Heart left ventricle (tissue), 16 donors: Measurements from ENCODE around the gene VTI1A. TPM values are rescaled to one million over a fixed set of nuclear protein-coding genes. Genes with fewer than 3 reads are reported as not detected.

ENCODE experiments used
- ATAC-seq, 4 donors: fragments of 200-7000 bp; cut with Tn5 transposase; one replicate each; pipeline ENCODE4 v1.9.1; 2020 to 2022; ENCODE audit warnings: moderate library complexity in 4 of 4, mild to moderate bottlenecking in 3 of 4, moderate number of reproducible peaks in 1 of 4
- DNase-seq, 5 donors: peaks; one replicate each; pipeline ENCODE4 v3.0.0-alpha.2; 2020
- H3K27ac ChIP-seq, 12 donors: fragments of 200-600 bp; sonication (generic) in 4 of 12; one replicate each; pipeline versions ENCODE4 v1.5.0 to v1.8.0; 2016 to 2022; ENCODE audit warnings: mild to moderate bottlenecking in 2 of 12
- H3K27me3 ChIP-seq, 9 donors: fragments of 200-600 bp; sonication (generic) in 2 of 9; one replicate each; pipeline versions ENCODE4 v1.5.1 to v1.8.0; 2016 to 2022; ENCODE audit warnings: mild to moderate bottlenecking in 3 of 9
- H3K36me3 ChIP-seq, 9 donors: fragments of 200-600 bp; sonication (generic) in 2 of 9; one replicate each; pipeline versions ENCODE4 v1.5.0 to v1.8.0; 2018 to 2022; ENCODE audit warnings: mild to moderate bottlenecking in 2 of 9
- H3K4me1 ChIP-seq, 12 donors: fragments of 200-600 bp; sonication (generic) in 4 of 12; one replicate each; pipeline versions ENCODE4 v1.5.0 to v1.8.0; 2016 to 2022; ENCODE audit warnings: mild to moderate bottlenecking in 3 of 12
- H3K4me3 ChIP-seq, 12 donors: fragments of 200-600 bp; sonication (generic) in 4 of 12; one replicate each; pipeline versions ENCODE4 v1.5.0 to v1.8.0; 2017 to 2022; ENCODE audit warnings: mild to moderate bottlenecking in 9 of 12, moderate library complexity in 4 of 12
- H3K9me3 ChIP-seq, 12 donors: fragments of 200-600 bp; sonication (generic) in 4 of 12; one replicate each; pipeline versions ENCODE4 v1.5.0 to v1.8.0; 2016 to 2022; ENCODE audit warnings: mild to moderate bottlenecking in 1 of 12
- POLR2A ChIP-seq, 2 donors: fragments of 450-650 bp; IDR thresholded peaks; one replicate each; pipeline ENCODE4 v1.6.1; 2017; ENCODE audit warnings: antibody characterized with exemption in 2 of 2, mild to moderate bottlenecking in 2 of 2, moderate library complexity in 2 of 2
- WGBS, 4 donors: extraction: QIAGEN DNeasy Blood & Tissue Kit in 2 of 4; methylation state at CpG; one replicate each; pipeline versions ENCODE4 v1.1.5 to v1.1.7; 2013 to 2018; 5-methylcytosine and 5-hydroxymethylcytosine counted together
- intact Hi-C, 10 donors: fragments of 100-400 bp; cut with DNase I; formaldehyde crosslinking; loops; one replicate each; pipeline versions ENCODE4 v1.11.1 to v1.14.2; 2022
- polyA plus RNA-seq, 2 donors: library from polyadenylated mRNA; stranded (reverse); fragments of 200-250 nt; gene quantifications; one replicate each; pipeline ENCODE4 v1.2.3, GENCODE V29; 2013
- total RNA-seq, 9 donors: library from RNA; depleted of rRNA in 2 of 9; stranded (reverse); fragments of >200 nt in 2 of 9; fragmentation: NEBNext Ultra II Directional in 3 of 9; extraction: Animal tissue kit (Norgen Biotek cat#: 25700) in 3 of 9; gene quantifications; one replicate each; pipeline versions ENCODE4 v1.1.0 to v1.2.4, GENCODE V29; 2016 to 2023
- TF ChIP-seq, protein P1 (sequence below), 12 donors: fragments of 200-600 bp; sonication (generic) in 4 of 12; IDR thresholded peaks; one replicate each; pipeline versions ENCODE4 v1.5.0 to v1.8.0; 2018 to 2022; ENCODE audit warnings: antibody characterized with exemption in 12 of 12, mild to moderate bottlenecking in 5 of 12
- donor health status: ischemic (EF 13 %, LVEDD 7.1; RV severe dilation, severe dysfunction).
- donor health status: healthy with polysubstance abuse.
- donor health status: DM: no; HTN: yes; CAD: no.
- donor health status: DM: no; HTN: no; CAD: no.
- donor health status: ischemic (EF 25% LVEDD 6.9; RV normal size, moderate dysfunction).
- donor health status: ischemic (EF 25% LVEDD 5.7; RV mildly dilated, moderate dysfunction).
- donor health status: healthy.
- donor health status: DM: yes; HTN: yes; CAD: no.
- donor health status: ischemic (EF 35%, LVEDD 5.7; RV mildly dilated, moderate dysfunction).
- donor health status: nonischemic (EF 11% LVEDD 7.7; RV severe dilation, severe dysfunction).
- donor health status: DM: yes; HTN: yes; CAD: no.
- donor health status: PGD.
- donor health status: ischemic (EF 29% LVEDD 5.4; RV normal size, mild dysfunction).
- donor health status: nonischemic (EF 23%, LVEDD 6.1; RV moderate dilation, normal function).

Gene VTI1A
- total and polyA plus RNA-seq, 11 donors = 6.0 to 33.1 (median 23.2) TPM

DNA sequence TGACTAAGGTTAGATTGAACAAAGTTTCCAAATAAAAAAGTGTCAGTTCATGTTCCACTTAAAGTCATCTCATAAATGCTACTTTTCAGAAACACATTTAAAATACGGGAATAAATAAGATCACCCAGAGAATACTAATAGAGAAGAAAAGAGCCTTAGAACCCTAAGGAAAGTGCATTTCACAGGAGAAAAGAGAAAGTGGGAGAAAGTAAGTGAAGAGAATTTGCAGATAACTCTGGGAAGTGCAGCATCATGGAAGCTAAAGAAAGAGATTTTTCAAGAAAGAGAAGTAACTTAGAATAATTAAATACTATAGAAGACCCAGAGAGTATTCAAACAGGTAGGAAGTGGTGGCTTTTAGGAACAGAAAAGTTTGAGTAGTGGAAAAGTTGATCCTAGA is 132.6 kb downstream of the VTI1A start:
- peaks cover 0 to 3% (median 0%) of the 10 kb centered on the region in 9 donors for H3K36me3 ChIP-seq
- no peaks in the 10 kb centered on the region for H3K4me1 ChIP-seq
- H3K4me3 ChIP-seq = no peak overlapping the region
- no peak for TF ChIP-seq POLR2A (IDR thresholded peaks at IDR 0.05)
- TF ChIP-seq, protein P1, sequence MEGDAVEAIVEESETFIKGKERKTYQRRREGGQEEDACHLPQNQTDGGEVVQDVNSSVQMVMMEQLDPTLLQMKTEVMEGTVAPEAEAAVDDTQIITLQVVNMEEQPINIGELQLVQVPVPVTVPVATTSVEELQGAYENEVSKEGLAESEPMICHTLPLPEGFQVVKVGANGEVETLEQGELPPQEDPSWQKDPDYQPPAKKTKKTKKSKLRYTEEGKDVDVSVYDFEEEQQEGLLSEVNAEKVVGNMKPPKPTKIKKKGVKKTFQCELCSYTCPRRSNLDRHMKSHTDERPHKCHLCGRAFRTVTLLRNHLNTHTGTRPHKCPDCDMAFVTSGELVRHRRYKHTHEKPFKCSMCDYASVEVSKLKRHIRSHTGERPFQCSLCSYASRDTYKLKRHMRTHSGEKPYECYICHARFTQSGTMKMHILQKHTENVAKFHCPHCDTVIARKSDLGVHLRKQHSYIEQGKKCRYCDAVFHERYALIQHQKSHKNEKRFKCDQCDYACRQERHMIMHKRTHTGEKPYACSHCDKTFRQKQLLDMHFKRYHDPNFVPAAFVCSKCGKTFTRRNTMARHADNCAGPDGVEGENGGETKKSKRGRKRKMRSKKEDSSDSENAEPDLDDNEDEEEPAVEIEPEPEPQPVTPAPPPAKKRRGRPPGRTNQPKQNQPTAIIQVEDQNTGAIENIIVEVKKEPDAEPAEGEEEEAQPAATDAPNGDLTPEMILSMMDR (IDR thresholded peaks at IDR 0.05) = no peak
- ATAC-seq (no peak), DNase-seq (no peak)
- no peaks in the 10 kb centered on the region for H3K9me3 ChIP-seq
- 89 to 100% (median 98%) methylated on average over 1 of the region's 1 CpG for WGBS, 4 donors
- intact Hi-C loops = no loop called here
- H3K27ac ChIP-seq = no peak overlapping the region
- H3K27me3 ChIP-seq = no peaks in the 10 kb centered on the region

DNA sequence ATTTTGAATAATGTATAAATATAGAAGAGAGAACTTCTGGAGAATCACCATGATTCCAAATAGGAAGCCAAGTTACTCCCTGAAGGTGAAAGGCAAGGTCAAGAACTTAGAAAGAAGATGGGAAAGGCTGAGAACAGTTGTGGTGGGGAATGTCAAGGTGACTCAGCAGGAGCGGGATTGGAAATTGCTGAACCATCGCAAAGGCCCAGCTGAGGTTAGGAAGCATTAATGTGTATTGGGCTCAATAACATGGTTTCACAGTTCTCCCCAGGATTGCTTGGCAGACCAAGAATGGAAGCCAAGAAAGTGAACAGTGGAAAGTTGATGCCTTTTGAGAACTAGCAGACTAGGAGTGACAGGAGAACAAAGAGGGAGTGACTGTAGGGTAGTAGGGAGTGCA is 133.3 kb downstream of the VTI1A start:
- intact Hi-C loops = no loop called here

DNA sequence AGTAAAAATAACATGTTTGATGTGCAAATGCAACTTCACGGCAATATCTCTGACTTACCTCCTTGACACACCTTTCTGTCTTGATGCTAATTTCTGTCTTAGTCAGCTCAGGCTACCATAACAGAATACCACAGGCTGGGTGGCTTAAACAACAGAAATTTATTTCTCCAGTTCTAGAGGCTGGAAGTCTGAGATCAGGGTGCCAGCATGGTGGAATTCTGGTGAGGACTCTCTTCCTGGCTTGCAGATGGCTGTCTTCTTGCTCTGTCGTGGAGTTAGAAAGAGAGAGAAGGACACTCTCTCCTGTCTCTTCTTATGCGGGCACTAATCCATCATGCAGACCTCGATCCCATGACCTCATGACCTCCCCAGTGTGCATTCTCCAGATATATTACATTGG is 134.9 kb downstream of the VTI1A start:
- no peaks in the 10 kb centered on the region for H3K27me3 ChIP-seq
- 81 to 92% (median 90%) methylated on average over 4 of the region's 4 CpGs for WGBS, 4 donors
- H3K9me3 ChIP-seq = no peaks in the 10 kb centered on the region
- no peak for TF ChIP-seq POLR2A (IDR thresholded peaks at IDR 0.05)
- TF ChIP-seq, protein P1 (IDR thresholded peaks at IDR 0.05) = no peak
- peaks cover 0 to 5% (median 0%) of the 10 kb centered on the region in 12 donors for H3K4me1 ChIP-seq
- no peak for ATAC-seq
- peaks cover 0 to 3% (median 0%) of the 10 kb centered on the region in 9 donors for H3K36me3 ChIP-seq
- H3K27ac ChIP-seq = no peak overlapping the region
- H3K4me3 ChIP-seq = no peak overlapping the region
- intact Hi-C loops = no loop called here
- no peak for DNase-seq

More for the DNA sequence above, 133.3 kb downstream of the VTI1A start:
- Histone ChIP-seq H3K27me3 (no peaks in the 10 kb centered on the region), H3K4me3 (no peak overlapping the region), H3K9me3 (no peaks in the 10 kb centered on the region), H3K27ac (no peak overlapping the region), H3K4me1 (peaks cover 0 to 4% (median 0%) of the 10 kb centered on the region in 12 donors), H3K36me3 (peaks cover 0 to 3% (median 0%) of the 10 kb centered on the region in 9 donors)
- DNase-seq (no peak), ATAC-seq (no peak)
- 96 to 99% (median 98%) methylated on average over 2 of the region's 2 CpGs for WGBS, 4 donors
- TF ChIP-seq, protein P1 (IDR thresholded peaks at IDR 0.05) = no peak
- TF ChIP-seq POLR2A (IDR thresholded peaks at IDR 0.05) = no peak

DNA sequence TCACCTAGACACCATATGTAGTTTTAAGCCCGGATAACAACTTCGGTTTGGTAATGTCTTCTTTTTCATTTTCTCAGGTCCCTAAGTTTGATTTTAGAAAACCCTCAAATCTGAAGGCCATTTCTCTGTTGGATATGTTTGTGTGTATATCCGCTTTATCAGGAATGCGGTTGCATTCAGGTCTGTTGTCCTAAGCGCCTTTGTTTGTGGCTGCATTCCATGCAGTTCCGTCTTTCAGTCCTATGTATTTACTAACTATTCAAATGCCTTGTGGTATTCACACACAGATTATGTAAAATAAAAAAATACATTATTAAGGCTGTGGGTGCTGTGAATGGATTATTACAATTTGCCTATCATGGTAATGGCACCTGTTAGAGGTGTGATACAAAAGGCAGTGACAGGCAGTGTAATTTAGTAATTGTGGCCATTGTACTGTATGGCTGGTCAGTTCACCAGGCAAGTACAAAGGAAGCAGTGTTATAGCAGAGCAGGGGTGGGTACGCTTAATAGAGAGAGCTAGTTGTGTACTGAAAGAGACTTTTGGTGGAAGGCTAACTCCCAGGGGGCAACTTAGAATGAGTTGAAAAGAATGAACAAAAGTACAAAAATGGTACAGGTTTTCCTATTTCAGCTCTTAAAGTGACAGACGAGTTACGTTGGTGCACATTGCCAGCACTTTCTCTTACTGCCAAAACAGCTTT is 136.4 kb downstream of the VTI1A start:
- no peaks in the 10 kb centered on the region for H3K27me3 ChIP-seq
- ATAC-seq = no peak
- no peaks in the 10 kb centered on the region for H3K9me3 ChIP-seq
- intact Hi-C loops = no loop called here
- 94 to 96% (median 95%) methylated on average over 9 of the region's 9 CpGs for WGBS, 4 donors
- TF ChIP-seq, protein P1 (IDR thresholded peaks at IDR 0.05) = no peak
- TF ChIP-seq POLR2A (IDR thresholded peaks at IDR 0.05) = no peak
- no peak for DNase-seq
- no peak overlapping the region for H3K27ac ChIP-seq
- H3K36me3 ChIP-seq = peaks cover 0 to 3% (median 0%) of the 10 kb centered on the region in 9 donors
- H3K4me3 ChIP-seq = no peak overlapping the region
- H3K4me1 ChIP-seq = peaks cover 0 to 5% (median 0%) of the 10 kb centered on the region in 12 donors
